GM18951 (cell line): ENCODE measurements around the gene BNIPL.

Experiments
- POLR2A ChIP-seq: IDR thresholded peaks from 4 replicates; pipeline ENCODE4 v1.6.1; 2011; ENCODE audit warnings: mild to moderate bottlenecking; ENCODE audit not compliant: insufficient read length, insufficient read depth; ENCODE audit errors: extremely low read depth
- in situ Hi-C: fragments of 300-500 bp; cut with MboI; formaldehyde crosslinking; loops from one replicate; pipeline ENCODE4 v1.12.0; 2022; ENCODE audit warnings: low sequenced_read_pairs, mixed read lengths, inconsistent platforms; ENCODE audit not compliant: unreplicated experiment

The BNIPL gene

GRCh38 chr1:151054971-151055547, 18.7 kb downstream of the BNIPL start:
- no peak for TF ChIP-seq POLR2A
- in situ Hi-C loops, result no loop called here

- TF ChIP-seq POLR2A, result no peak
- in situ Hi-C loops, result no loop called here
Observed at GRCh38 chr1:151055581-151055980, 19.2 kb downstream of the BNIPL start.

GRCh38 chr1:151056149-151056548, 19.8 kb downstream of the BNIPL start:
- in situ Hi-C loops, result no loop called here
- TF ChIP-seq POLR2A, result no peak

GRCh38 chr1:151058692-151059091, 22.3 kb downstream of the BNIPL start:
- TF ChIP-seq POLR2A, result no peak
- in situ Hi-C loops, result no loop called here

- in situ Hi-C loops, result no loop called here
- peak; percentile 94 for TF ChIP-seq POLR2A
Observed at GRCh38 chr1:151059109-151060006, 23.0 kb downstream of the BNIPL start, which contains the start of gene CDC42SE1. TSS of gene CDC42SE1 (minus strand) at chr1:151059622. CDS start at chr1:151055730, 3,892 bp downstream.

- in situ Hi-C loops, result no loop called here
- TF ChIP-seq POLR2A, result peak; percentile 40
Observed at GRCh38 chr1:151060007-151060656, 23.7 kb downstream of the BNIPL start, which contains the start of gene MLLT11. TSS of gene MLLT11 (plus strand) at chr1:151060397. CDS start at chr1:151067225, 6,828 bp downstream.

- no peak for TF ChIP-seq POLR2A
- in situ Hi-C loops, result no loop called here
Observed at GRCh38 chr1:151060657-151061421, 24.5 kb downstream of the BNIPL start.

- in situ Hi-C loops, result no loop called here
- no peak for TF ChIP-seq POLR2A
Observed at GRCh38 chr1:151061704-151062103, 25.3 kb downstream of the BNIPL start.

GRCh38 chr1:151062741-151063371, 26.5 kb downstream of the BNIPL start:
- TF ChIP-seq POLR2A, result no peak
- in situ Hi-C loops, result no loop called here

GRCh38 chr1:151065089-151065645, 28.8 kb downstream of the BNIPL start:
- in situ Hi-C loops, result no loop called here

GRCh38 chr1:151067185-151067584, 30.8 kb downstream of the BNIPL start:
- in situ Hi-C loops, result no loop called here
- no peak for TF ChIP-seq POLR2A

More at GRCh38 chr1:151065089-151065645, 28.8 kb downstream of the BNIPL start:
- no peak for TF ChIP-seq POLR2A

- in situ Hi-C loops, result no loop called here
- no peak for TF ChIP-seq POLR2A
Observed at GRCh38 chr1:151069103-151069486, 32.7 kb downstream of the BNIPL start.

GRCh38 chr1:151070474-151071276, 34.3 kb downstream of the BNIPL start, which contains the start of gene GABPB2:
TSS of gene GABPB2 (plus strand) at chr1:151070761. CDS start at chr1:151088190, 17,429 bp downstream.
- peak; percentile 67 for TF ChIP-seq POLR2A
- in situ Hi-C loops, result no loop called here
